HG03097 (cell line): ENCODE measurements around the gene SERPINA6.
"Not testable (repeated sequence)": the region's sequence is repeated elsewhere in the genome, so short reads cannot be mapped to it uniquely, and the experiment has no call there.

ENCODE experiments used
- ATAC-seq: cut with Tn5 transposase; IDR thresholded peaks from one replicate; pipeline ENCODE4 v1.9.1; 2021; ENCODE audit not compliant: unreplicated experiment, low FRiP score

SERPINA6 gene

DNA sequence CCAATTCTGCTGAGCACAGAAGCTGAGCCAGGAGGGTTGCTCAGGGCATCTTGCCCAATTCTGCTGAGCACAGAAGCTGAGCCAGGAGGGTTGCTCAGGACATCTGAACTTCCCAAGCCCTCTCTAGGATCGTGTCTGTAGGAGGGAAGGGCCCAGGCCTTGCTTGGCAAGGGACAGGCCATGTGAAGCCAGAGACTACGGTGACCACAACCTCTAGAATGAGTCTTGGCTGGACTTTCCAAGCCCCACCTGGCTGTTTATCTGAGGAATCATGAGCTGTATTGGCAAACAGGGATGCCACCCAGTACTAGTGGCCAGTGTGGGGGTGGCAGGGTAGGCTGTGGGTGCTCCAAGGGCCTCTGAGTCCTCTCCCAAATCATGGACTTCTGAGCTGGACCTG is 7.7 kb upstream of the SERPINA6 start:
- no peak for ATAC-seq

- no peak for ATAC-seq
These were observed 7.3 kb upstream of the SERPINA6 start for GRCh38 chr14:94330432-94330831.

GRCh38 chr14:94329857-94330256 is 6.7 kb upstream of the SERPINA6 start:
- ATAC-seq: no peak

GRCh38 chr14:94328196-94328595 is 5.1 kb upstream of the SERPINA6 start:
- ATAC-seq: no peak

- ATAC-seq: no peak
These were observed 1.5 kb downstream of the SERPINA6 start for GRCh38 chr14:94321421-94322271.

GRCh38 chr14:94320243-94320642 is 2.9 kb downstream of the SERPINA6 start:
- ATAC-seq: no peak

GRCh38 chr14:94317259-94317658 is 5.9 kb downstream of the SERPINA6 start:
- no peak for ATAC-seq

GRCh38 chr14:94316692-94317091 is 6.4 kb downstream of the SERPINA6 start:
- no peak for ATAC-seq

GRCh38 chr14:94314890-94315289 is 8.2 kb downstream of the SERPINA6 start:
- no peak for ATAC-seq

DNA sequence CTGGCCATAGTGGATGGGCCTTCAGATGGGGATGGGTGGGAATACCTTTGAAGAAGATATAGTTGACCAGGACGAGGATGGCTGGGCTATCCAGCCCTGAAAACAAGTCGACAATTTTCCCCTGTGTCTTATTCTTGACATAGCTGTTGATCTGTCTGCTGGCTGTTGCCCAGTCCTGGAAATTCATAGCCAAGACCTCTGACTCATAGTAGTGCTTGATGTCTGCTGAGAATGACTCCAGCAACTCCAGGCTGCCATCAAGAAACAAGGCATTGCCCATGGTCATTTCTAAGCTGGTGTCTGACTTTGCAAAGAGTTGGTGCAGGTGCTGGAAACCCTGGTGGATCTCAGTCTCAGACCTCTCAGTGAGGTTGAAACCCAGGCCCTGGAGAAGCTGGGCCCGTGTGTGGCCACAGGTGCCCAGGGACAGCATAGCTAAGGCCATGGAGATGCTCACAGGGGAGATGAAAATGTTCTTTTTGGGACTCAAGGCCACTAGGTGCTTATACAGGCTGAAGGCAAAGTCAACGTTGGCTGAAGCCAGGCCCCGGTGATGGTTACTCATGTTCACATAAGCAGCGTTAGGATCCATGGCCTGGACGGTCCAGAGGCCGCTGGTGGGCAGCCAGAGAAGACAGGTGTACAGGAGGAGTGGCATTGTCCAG is 9.0 kb downstream of the SERPINA6 start:
- ATAC-seq: no peak

DNA sequence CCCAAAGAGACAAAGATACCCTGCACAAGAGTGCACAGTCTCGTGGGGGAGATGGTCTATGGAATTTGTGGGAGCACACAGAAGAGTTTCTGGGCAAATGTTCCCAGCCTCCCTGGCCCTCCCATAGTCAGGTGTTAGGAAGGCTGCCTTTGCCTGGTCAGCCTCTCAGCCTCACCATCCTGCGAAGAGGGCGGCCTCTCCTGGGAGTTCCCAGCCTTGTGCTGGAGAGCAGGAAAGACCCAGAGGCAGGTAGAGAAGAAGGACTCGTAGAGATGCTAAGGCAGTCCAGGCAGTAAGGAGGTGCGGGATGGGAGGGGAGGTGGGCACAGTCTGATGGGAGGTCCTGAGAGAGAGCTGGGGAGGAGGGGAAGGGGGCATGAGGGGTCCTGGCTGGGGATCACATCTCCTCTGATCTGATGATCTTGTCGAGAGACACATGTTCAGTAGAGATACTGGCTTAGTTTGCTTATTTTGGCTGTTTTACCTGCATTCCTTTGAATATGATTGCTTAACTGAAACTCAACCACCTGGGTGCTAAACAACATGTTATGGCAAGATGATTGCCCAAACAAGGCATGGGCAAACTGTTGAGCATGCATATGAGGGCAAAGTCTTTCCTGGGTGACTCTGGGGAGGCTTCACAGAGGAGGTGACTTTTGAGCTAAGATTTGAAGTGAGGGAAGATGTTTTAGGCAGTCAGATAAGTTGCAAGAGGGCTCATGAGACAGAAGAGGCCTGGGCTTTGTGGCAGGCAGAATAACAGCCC is 10.5 kb downstream of the SERPINA6 start:
- ATAC-seq: no peak

DNA sequence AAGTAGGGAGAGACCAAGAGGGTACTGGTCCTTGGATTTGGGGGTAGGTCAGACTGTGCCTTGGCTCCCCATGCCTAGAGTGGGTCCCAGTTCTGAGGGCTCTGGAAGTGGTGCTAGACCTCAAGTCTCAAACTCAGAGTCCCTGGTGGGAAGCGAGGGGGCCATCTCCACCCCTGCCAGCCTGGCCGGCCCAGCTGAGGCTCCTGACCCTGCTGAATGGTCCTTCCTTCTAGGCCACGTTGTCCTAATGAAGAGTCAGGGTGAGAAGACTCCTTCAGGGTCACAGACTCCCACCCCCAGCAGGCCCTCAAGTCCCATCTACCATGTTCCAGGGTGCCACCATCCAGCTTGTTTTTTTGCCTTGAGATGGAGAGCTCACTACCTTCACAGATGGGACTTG is 12.9 kb downstream of the SERPINA6 start:
- no peak for ATAC-seq

DNA sequence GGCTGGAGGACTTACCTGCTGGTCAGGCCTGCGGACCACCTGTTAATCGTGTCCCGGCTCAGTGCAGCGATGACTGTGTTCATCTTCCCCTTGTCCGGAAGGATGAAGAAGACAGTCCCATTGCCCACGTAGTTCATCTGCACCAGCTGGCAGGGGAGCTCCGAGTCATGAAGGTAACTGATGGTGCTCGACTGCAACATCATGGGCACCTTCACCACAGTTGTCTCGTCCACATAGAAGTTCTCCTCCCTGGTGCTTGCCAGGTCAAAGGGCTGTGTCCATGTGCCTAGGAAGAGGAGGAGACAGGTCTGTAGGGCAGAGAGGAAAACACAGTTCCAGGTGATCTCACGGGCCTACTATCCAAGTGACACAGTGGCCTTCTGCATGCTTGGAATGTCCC is 13.4 kb downstream of the SERPINA6 start:
- no peak for ATAC-seq

DNA sequence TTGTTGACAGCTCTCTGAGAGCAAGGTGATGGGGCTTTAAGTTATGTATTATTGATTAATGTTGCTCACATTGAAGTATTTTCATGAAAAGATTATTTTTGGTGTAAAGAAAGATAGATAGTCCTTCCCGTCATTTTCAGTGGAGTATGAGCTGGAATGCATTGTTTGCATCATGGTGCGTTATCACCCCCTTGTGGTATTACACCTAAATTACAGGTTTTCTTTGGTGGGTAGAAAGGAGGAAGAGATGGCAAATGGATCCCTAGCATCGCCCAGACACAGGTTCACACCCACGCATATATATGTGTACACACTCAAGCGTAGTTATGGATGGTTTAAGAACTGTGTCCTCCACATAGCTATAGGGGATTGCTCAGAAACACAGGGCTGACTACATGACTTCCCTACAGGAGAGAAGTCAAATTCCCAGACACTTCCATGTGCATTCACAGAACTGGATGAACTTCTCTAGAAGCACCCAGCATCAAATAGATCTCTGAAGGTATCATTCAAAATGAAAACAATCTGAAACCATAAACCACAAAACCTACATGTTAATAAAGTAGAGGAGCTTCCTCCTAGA is 15.6 kb downstream of the SERPINA6 start:
- no peak for ATAC-seq

GRCh38 chr14:94306047-94306978 is 16.8 kb downstream of the SERPINA6 start:
- no peak for ATAC-seq

GRCh38 chr14:94305620-94306019 is 17.5 kb downstream of the SERPINA6 start:
- ATAC-seq: no peak

DNA sequence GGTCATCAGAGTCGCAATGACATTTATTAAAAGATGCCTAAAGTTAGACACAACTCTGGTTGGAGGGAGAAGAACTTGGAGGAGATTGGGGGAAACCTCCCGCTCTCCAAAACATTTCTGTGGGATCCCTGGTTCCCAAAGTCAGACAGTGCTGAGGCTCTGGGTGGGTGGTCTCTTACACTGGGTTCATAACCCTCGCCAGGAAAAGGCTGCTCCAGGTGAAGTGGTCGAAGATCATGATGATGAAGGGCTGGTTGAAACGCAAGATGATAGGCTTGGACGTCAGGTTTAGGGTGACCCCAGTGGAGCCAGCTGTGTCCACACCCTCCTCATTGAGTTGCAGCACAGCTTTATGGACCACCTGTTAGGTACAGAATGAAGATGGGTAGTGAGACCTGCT is 18.9 kb downstream of the SERPINA6 start:
- no peak for ATAC-seq

GRCh38 chr14:94303111-94303510 is 20.0 kb downstream of the SERPINA6 start:
- ATAC-seq: no peak

GRCh38 chr14:94298130-94298529 is 25.0 kb downstream of the SERPINA6 start:
- ATAC-seq: no peak

DNA sequence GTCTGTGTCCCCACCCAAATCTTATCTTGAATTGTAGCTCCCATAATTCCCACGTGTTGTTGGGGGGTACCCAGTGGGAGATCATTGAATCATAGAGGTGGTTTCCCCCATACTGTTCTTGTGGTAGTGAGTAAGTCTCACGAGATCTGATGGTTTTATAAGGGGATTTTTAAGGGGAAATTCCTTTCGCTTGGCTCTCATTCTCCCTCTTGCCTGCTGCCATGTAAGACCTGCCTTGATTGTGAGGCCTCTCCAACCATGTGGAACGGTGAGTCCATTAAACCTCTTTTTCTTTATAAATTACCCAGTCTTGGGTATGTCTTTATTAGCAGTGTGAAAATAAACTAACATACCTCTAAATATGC is 27.0 kb downstream of the SERPINA6 start:
- ATAC-seq: not testable (repeated sequence)
